SU-DHL-6 (cell line): Measurements from ENCODE around the gene CLSTN2.

Experiments used
- H2AFZ ChIP-seq: fragments of 200-600 bp; sonication (generic); 2 replicates; pipeline ENCODE4 v1.6.1; 2014; ENCODE audit warnings: low read depth, mild to moderate bottlenecking, moderate library complexity, mixed read lengths, antibody characterized with exemption, low read length; ENCODE audit not compliant: severe bottlenecking
- H3F3A ChIP-seq: fragments of 200-600 bp; shearing (Covaris generic); 2 replicates; pipeline ENCODE4 v1.6.0; 2016; ENCODE audit warnings: antibody characterized with exemption, mild to moderate bottlenecking; ENCODE audit not compliant: insufficient read depth
- H3K27ac ChIP-seq: fragments of 200-600 bp; sonication (generic); 2 replicates; pipeline ENCODE4 v1.5.1; 2016; ENCODE audit warnings: low read depth, mild to moderate bottlenecking, low read length, moderate library complexity, mixed read lengths
- H3K27me3 ChIP-seq: fragments of 200-600 bp; sonication (generic), shearing (Covaris generic); 2 replicates; pipeline ENCODE4 v1.6.0; 2014; ENCODE audit warnings: mild to moderate bottlenecking, low read length
- H3K36me3 ChIP-seq: fragments of 200-600 bp; sonication (generic); 2 replicates; pipeline ENCODE4 v1.6.1; 2014; ENCODE audit warnings: mild to moderate bottlenecking, low read length, mixed read lengths
- H3K4me2 ChIP-seq: fragments of 300-600, 200-600 bp; shearing (Covaris generic), sonication (generic); 2 replicates; pipeline ENCODE4 v1.6.0; 2014; ENCODE audit warnings: low read length, low read depth, mild to moderate bottlenecking; ENCODE audit not compliant: poor library complexity, severe bottlenecking
- H3K4me3 ChIP-seq: fragments of 200-600 bp; sonication (generic); 2 replicates; pipeline ENCODE4 v1.5.1; 2014; ENCODE audit warnings: antibody characterized with exemption, low read length, mild to moderate bottlenecking, mixed read lengths; ENCODE audit not compliant: insufficient read depth, poor library complexity, severe bottlenecking
- H3K79me2 ChIP-seq: fragments of 200-600 bp; sonication (generic); 2 replicates; pipeline ENCODE4 v1.6.1; 2014; ENCODE audit warnings: mild to moderate bottlenecking, low read length, moderate library complexity; ENCODE audit not compliant: insufficient read depth
- H3K9ac ChIP-seq: fragments of 200-600 bp; sonication (generic); 2 replicates; pipeline ENCODE4 v1.7.0; 2014; ENCODE audit warnings: mild to moderate bottlenecking, low read length
- H3K9me2 ChIP-seq: fragments of 200-600 bp; sonication (generic); replicated peaks from 2 replicates; pipeline ENCODE4 v1.6.1; 2014; ENCODE audit warnings: low read length; ENCODE audit not compliant: insufficient read depth
- H3K9me3 ChIP-seq: fragments of 200-600 bp; sonication (generic); 2 replicates; pipeline ENCODE4 v1.6.1; 2014; ENCODE audit warnings: low read length, mixed read lengths; ENCODE audit not compliant: insufficient read depth
- H4K20me1 ChIP-seq: fragments of 200-600 bp; sonication (generic); 2 replicates; pipeline ENCODE4 v1.6.1; 2014; ENCODE audit warnings: low read depth, mild to moderate bottlenecking, antibody characterized with exemption, low read length, moderate library complexity, mixed read lengths
- EZH2phosphoT487 ChIP-seq: fragments of 200-600 bp; sonication (generic), shearing (Covaris generic); conservative IDR thresholded peaks from 2 replicates; pipeline ENCODE4 v1.6.1; 2018; ENCODE audit warnings: mild to moderate bottlenecking, antibody characterized with exemption, low read length, moderate library complexity, mixed read lengths
- TF ChIP-seq, protein P1 (sequence below): fragments of 200-600 bp; sonication (generic); IDR thresholded peaks from one replicate; pipeline ENCODE4 v1.5.1; 2017; ENCODE audit warnings: antibody characterized with exemption, mild to moderate bottlenecking, low read length, moderate library complexity; ENCODE audit not compliant: insufficient read depth, poor library complexity, severe bottlenecking

CLSTN2 gene

DNA sequence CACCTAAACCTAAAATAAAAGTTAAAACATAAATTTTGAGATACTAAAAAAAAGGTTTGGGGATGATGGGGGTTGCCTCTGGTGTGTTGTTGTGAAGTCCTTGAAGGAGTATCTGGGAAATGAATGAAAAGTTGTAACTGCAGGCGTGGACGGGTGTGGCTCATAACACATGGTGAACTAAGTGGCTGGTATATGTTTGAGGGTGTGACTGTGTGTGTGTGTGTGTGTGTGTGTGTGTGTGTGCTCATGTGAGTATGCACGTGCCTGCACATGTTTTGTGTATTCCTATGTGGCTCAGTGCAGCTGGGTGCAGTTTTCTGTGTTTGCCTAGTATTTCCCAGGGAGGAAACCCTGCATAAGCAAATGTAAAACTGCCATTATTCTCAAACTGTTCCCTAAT lies 513.0 kb downstream of the CLSTN2 start:
- Histone ChIP-seq H3K4me3 (no peak overlapping the region), H3K27ac (no peak overlapping the region), H2AFZ (no peak overlapping the region), H3F3A (no peaks in the 10 kb centered on the region), H3K9me3 (no peaks in the 10 kb centered on the region), H3K9ac (no peak overlapping the region), H3K36me3 (no peaks in the 10 kb centered on the region), H4K20me1 (no peaks in the 10 kb centered on the region), H3K4me2 (no peak overlapping the region), H3K27me3 (no peaks in the 10 kb centered on the region), H3K79me2 (no peaks in the 10 kb centered on the region), H3K9me2 (no peaks in the 10 kb centered on the region)
- no peak for TF ChIP-seq EZH2phosphoT487
- TF ChIP-seq, protein P1, sequence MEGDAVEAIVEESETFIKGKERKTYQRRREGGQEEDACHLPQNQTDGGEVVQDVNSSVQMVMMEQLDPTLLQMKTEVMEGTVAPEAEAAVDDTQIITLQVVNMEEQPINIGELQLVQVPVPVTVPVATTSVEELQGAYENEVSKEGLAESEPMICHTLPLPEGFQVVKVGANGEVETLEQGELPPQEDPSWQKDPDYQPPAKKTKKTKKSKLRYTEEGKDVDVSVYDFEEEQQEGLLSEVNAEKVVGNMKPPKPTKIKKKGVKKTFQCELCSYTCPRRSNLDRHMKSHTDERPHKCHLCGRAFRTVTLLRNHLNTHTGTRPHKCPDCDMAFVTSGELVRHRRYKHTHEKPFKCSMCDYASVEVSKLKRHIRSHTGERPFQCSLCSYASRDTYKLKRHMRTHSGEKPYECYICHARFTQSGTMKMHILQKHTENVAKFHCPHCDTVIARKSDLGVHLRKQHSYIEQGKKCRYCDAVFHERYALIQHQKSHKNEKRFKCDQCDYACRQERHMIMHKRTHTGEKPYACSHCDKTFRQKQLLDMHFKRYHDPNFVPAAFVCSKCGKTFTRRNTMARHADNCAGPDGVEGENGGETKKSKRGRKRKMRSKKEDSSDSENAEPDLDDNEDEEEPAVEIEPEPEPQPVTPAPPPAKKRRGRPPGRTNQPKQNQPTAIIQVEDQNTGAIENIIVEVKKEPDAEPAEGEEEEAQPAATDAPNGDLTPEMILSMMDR: no peak

DNA sequence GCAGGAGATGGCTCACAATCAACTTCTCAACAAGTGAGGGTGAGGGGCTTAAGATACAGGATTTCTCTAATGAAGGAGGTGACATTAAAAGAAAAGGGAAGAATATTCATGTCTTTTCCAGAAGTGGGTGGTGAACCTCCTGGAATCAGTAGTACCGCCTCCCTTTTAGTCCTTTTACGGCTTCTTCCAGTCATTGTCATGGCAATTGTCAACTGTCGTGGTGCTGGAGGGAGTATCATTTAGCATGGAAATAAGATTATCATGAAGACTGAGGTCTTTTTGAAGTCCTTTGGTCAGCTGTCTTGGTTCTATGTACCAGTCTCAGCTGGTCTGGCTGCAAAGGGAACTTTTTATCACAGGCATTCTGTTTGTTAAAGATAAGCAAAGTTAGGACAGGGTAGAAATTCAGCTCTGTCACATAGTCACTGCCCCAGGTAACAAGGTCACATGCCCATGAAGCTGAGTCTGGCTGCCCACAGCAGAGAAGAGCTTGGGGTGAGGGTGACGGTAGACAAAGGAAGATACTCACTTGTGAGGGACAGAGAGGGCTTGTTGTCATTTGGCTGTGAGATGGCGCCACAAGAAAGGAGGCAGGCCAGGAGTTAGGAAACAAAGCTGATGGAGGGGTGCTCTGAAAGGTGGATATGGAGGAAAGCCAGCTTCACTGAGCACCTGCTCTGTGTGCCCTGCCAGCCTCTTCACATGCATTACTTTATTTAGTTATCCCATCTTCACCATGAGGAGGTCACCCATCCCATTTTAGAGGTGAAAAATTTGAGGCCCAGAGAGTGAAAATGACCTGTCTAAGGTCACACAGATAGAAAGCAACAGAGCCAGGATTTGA lies 514.6 kb downstream of the CLSTN2 start:
- Histone ChIP-seq H3K9ac (no peak overlapping the region), H3K27me3 (no peaks in the 10 kb centered on the region), H4K20me1 (no peaks in the 10 kb centered on the region), H3K36me3 (no peaks in the 10 kb centered on the region), H3K79me2 (no peaks in the 10 kb centered on the region), H3K9me3 (no peaks in the 10 kb centered on the region), H3K27ac (no peak overlapping the region), H2AFZ (no peak overlapping the region), H3F3A (no peaks in the 10 kb centered on the region), H3K4me2 (no peak overlapping the region), H3K4me3 (no peak overlapping the region), H3K9me2 (no peaks in the 10 kb centered on the region)
- no peak for TF ChIP-seq EZH2phosphoT487
- TF ChIP-seq, protein P1: no peak

DNA sequence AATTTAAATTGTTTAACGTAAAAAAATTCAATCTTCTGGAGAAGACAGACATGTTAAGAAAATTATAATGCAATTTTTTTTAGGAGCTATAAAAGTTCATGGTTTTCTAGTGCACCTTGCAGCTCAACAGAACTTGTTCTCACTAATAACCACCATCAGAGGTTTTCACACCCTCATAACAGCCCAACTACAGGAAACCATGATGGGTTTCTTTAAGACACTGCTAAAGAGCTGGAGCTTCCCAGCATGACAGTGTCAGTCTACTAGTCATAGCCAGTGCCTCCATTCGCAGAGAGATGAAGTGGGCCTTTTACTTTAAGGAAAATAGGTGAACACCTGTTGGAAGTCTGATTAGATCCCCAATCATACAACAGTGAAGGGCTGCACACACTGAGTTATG lies 518.8 kb downstream of the CLSTN2 start:
- no peak overlapping the region for H3K4me3 ChIP-seq
- H4K20me1 ChIP-seq: no peaks in the 10 kb centered on the region
- H3K27ac ChIP-seq: no peak overlapping the region
- H3K4me2 ChIP-seq: no peak overlapping the region
- no peaks in the 10 kb centered on the region for H3K9me3 ChIP-seq
- TF ChIP-seq, protein P1: no peak
- TF ChIP-seq EZH2phosphoT487: no peak
- no peaks in the 10 kb centered on the region for H3K27me3 ChIP-seq
- H3K36me3 ChIP-seq: no peaks in the 10 kb centered on the region
- no peaks in the 10 kb centered on the region for H3K79me2 ChIP-seq
- no peak overlapping the region for H3K9ac ChIP-seq
- no peak overlapping the region for H2AFZ ChIP-seq
- H3K9me2 ChIP-seq: no peaks in the 10 kb centered on the region
- no peaks in the 10 kb centered on the region for H3F3A ChIP-seq
